DOHH2 (cell line): Measurements from ENCODE around the gene CAPN7.
A peak's percentile ranks its signal among the peaks of the same experiment; 100 is the strongest.

Experiments
- H3F3A ChIP-seq: fragments of 200-600 bp; sonication (generic), shearing (Covaris generic); 2 replicates; pipeline ENCODE4 v1.6.0; 2016; ENCODE audit warnings: antibody characterized with exemption, mild to moderate bottlenecking; ENCODE audit not compliant: control insufficient read depth, insufficient read depth
- H3K27ac ChIP-seq: fragments of 200-600 bp; sonication (generic); 2 replicates; pipeline ENCODE4 v1.5.1; 2014; ENCODE audit warnings: low read depth, mild to moderate bottlenecking, low read length, moderate library complexity
- H3K27me3 ChIP-seq: fragments of 200-600 bp; sonication (generic); 2 replicates; pipeline ENCODE4 v1.6.1; 2014; ENCODE audit warnings: mild to moderate bottlenecking, low read length, mixed read lengths; ENCODE audit not compliant: control insufficient read depth
- H3K36me3 ChIP-seq: fragments of 200-600 bp; sonication (generic); 2 replicates; pipeline ENCODE4 v1.6.1; 2014; ENCODE audit warnings: mild to moderate bottlenecking, low read length, moderate library complexity, mixed read lengths; ENCODE audit not compliant: control insufficient read depth
- H3K4me1 ChIP-seq: fragments of 200-600 bp; sonication (generic); 2 replicates; pipeline ENCODE4 v1.6.1; 2014; ENCODE audit warnings: mild to moderate bottlenecking, low read length, mixed read lengths; ENCODE audit not compliant: control insufficient read depth
- H3K4me2 ChIP-seq: fragments of 200-600 bp; sonication (generic); 2 replicates; pipeline ENCODE4 v1.6.0; 2014; ENCODE audit warnings: mild to moderate bottlenecking, low read length, moderate library complexity
- H3K4me3 ChIP-seq: fragments of 200-600 bp; sonication (generic); 2 replicates; pipeline ENCODE4 v1.5.1; 2014; ENCODE audit warnings: mild to moderate bottlenecking, low read length, mixed read lengths
- H3K79me2 ChIP-seq: fragments of 200-600 bp; sonication (generic); 2 replicates; pipeline ENCODE4 v1.6.1; 2014; ENCODE audit warnings: mild to moderate bottlenecking, low read length, mixed read lengths; ENCODE audit not compliant: control insufficient read depth
- H3K9me2 ChIP-seq: fragments of 200-600 bp; sonication (generic); replicated peaks from 2 replicates; pipeline ENCODE4 v1.6.1; 2014; ENCODE audit warnings: mild to moderate bottlenecking, low read length, mixed read lengths; ENCODE audit not compliant: control insufficient read depth
- H3K9me3 ChIP-seq: fragments of 200-600 bp; sonication (generic); 2 replicates; pipeline ENCODE4 v1.6.1; 2014; ENCODE audit warnings: antibody characterized with exemption, low read length, mixed read lengths; ENCODE audit not compliant: control insufficient read depth, insufficient read depth
- H4K20me1 ChIP-seq: fragments of 200-600 bp; sonication (generic); 2 replicates; pipeline ENCODE4 v1.6.0; 2014; ENCODE audit warnings: low read depth, mild to moderate bottlenecking, antibody characterized with exemption, low read length, moderate library complexity; ENCODE audit not compliant: control insufficient read depth, insufficient read depth
- EZH2phosphoT487 ChIP-seq: fragments of 200-600 bp; sonication (generic); IDR thresholded peaks from 2 replicates; pipeline ENCODE4 v1.6.1; 2017; ENCODE audit warnings: borderline replicate concordance, mild to moderate bottlenecking, antibody characterized with exemption, low read length, moderate library complexity, mixed read lengths
- TF ChIP-seq, protein P1 (sequence below): fragments of 200-600 bp; sonication (generic); IDR thresholded peaks from one replicate; pipeline ENCODE4 v1.5.1; 2014; ENCODE audit warnings: antibody characterized with exemption, mild to moderate bottlenecking, low read depth, low read length; ENCODE audit not compliant: poor library complexity, severe bottlenecking

The CAPN7 gene

DNA sequence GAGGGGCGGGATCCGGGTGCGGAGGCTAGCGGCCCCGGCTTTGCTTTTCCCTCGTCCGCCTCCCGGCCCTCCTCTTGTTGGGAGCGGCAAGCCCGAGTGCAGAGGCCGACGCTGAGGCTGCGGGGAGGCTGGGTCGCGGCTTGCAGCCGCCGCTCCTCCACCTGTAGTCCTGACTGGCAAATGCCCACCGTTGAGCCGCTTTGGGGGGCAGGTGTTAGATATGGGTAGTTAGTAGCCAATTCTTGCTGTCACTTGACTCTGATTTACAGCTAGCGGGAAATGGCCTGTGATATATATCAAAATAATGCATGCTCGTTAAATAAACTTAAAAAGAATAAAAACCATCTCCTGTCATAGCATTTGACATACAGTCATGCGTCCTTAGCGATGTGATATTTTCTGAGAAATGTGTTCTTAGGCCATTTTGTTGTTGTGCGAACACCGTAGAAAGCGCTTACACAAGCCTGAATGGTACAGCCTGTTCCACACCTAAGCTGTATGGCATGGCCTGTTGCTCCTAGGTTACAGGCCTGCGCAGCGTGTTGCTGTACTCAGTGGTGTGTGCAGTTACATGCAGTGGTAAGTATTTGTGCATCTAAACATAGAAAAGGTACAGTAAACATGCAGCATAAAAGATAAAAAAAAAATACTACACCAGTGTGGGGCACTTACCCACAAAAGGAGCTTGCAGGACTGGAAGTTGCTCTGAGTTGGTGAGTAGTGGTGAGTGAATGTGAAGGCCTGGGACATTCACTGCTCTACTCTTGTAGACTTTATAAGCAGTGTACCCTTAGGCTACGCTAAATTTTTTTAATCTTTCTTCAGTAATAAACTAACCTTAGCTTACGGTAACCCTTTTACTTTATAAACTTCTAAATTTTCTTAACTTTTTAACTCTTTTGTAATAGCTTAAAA lies 873 bp downstream of the CAPN7 start:
- peaks cover 45% of the 10 kb centered on the region for H3K36me3 ChIP-seq
- H3K4me1 ChIP-seq: peaks cover 51% of the 10 kb centered on the region
- H3K27me3 ChIP-seq: no peaks in the 10 kb centered on the region
- 0 out of 2 replicates have a peak, but pooled peaks cover 4% of the 10 kb centered on the region for H4K20me1 ChIP-seq
- H3K4me2 ChIP-seq: peak overlapping the region; percentile 89
- peaks cover 14% of the 10 kb centered on the region for H3F3A ChIP-seq
- H3K4me3 ChIP-seq: peak overlapping the region; percentile 91
- TF ChIP-seq, protein P1, sequence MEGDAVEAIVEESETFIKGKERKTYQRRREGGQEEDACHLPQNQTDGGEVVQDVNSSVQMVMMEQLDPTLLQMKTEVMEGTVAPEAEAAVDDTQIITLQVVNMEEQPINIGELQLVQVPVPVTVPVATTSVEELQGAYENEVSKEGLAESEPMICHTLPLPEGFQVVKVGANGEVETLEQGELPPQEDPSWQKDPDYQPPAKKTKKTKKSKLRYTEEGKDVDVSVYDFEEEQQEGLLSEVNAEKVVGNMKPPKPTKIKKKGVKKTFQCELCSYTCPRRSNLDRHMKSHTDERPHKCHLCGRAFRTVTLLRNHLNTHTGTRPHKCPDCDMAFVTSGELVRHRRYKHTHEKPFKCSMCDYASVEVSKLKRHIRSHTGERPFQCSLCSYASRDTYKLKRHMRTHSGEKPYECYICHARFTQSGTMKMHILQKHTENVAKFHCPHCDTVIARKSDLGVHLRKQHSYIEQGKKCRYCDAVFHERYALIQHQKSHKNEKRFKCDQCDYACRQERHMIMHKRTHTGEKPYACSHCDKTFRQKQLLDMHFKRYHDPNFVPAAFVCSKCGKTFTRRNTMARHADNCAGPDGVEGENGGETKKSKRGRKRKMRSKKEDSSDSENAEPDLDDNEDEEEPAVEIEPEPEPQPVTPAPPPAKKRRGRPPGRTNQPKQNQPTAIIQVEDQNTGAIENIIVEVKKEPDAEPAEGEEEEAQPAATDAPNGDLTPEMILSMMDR: no peak
- no peak for TF ChIP-seq EZH2phosphoT487
- H3K79me2 ChIP-seq: peaks cover 56% of the 10 kb centered on the region
- no peaks in the 10 kb centered on the region for H3K9me3 ChIP-seq
- peak overlapping the region; percentile 55 for H3K27ac ChIP-seq
- H3K9me2 ChIP-seq: no peaks in the 10 kb centered on the region

DNA sequence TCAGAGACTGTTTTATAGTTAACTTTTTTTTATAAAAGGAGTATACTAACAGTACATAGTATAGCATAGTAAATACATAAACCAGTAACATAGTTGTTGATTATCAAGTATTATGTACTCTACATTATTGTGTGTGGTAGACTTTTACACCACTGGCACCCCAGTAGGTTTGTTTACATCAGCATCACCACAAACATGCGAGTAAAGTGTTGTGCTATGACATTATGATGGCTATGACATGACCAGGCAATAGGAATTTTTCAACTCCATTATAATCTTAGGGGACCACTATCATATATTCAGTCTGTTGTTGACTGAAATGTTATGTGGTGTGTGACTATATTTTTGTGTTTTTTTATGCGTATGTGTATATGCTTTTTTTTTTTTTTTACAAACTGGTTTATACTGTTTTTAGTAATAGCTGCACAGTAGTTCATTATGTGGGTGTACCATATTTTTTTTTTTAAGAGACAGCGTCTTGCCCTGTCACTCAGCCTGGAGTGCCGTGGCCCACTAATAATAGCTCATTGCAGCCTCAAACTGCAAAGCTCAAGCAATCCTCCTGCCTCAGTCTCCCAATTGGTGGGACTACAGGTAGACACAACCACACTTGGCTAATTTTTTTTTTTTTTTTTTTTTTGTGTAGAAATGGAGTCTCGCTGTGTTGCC lies 1.9 kb downstream of the CAPN7 start:
- peaks cover 20% of the 10 kb centered on the region for H3F3A ChIP-seq
- H3K4me3 ChIP-seq: peak overlapping the region; percentile 91
- peak overlapping the region; percentile 89 for H3K4me2 ChIP-seq
- H3K27ac ChIP-seq: 0 out of 2 replicates have a peak overlapping the region, but pooled peaks have one; percentile 55
- no peaks in the 10 kb centered on the region for H3K9me3 ChIP-seq
- no peaks in the 10 kb centered on the region for H3K27me3 ChIP-seq
- H3K79me2 ChIP-seq: peaks cover 62% of the 10 kb centered on the region
- peaks cover 49% of the 10 kb centered on the region for H3K4me1 ChIP-seq
- 0 out of 2 replicates have a peak, but pooled peaks cover 4% of the 10 kb centered on the region for H4K20me1 ChIP-seq
- H3K36me3 ChIP-seq: peaks cover 55% of the 10 kb centered on the region
- no peak for TF ChIP-seq EZH2phosphoT487
- TF ChIP-seq, protein P1: no peak
- no peaks in the 10 kb centered on the region for H3K9me2 ChIP-seq

DNA sequence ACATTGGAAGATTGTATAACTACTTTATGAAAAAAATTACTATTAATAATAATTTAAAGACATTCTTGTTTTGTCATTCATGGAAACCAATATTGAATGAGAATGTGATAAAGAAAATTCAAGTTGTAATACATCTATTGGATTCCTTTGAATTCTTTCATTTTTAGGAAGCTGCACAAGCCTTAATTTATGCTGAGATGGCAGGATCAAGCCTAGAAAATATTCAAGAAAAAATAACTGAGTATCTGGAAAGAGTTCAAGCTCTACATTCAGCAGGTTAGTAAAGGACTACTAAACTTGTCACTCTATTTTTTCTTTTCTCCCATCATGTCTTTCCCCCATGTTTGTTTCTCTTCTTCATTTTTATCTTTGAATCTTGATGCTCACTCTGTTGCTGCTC lies 5.9 kb downstream of the CAPN7 start:
- peaks cover 73% of the 10 kb centered on the region for H3K79me2 ChIP-seq
- H4K20me1 ChIP-seq: 0 out of 2 replicates have a peak, but pooled peaks cover 4% of the 10 kb centered on the region
- no peaks in the 10 kb centered on the region for H3K9me3 ChIP-seq

More for the DNA sequence above, 5.9 kb downstream of the CAPN7 start:
- H3F3A ChIP-seq: peaks cover 27% of the 10 kb centered on the region
- no peaks in the 10 kb centered on the region for H3K9me2 ChIP-seq
- H3K4me1 ChIP-seq: peaks cover 50% of the 10 kb centered on the region
- H3K27me3 ChIP-seq: no peaks in the 10 kb centered on the region
- no peak overlapping the region for H3K4me2 ChIP-seq
- H3K36me3 ChIP-seq: peaks cover 81% of the 10 kb centered on the region
- TF ChIP-seq, protein P1: no peak
- TF ChIP-seq EZH2phosphoT487: no peak
- no peak overlapping the region for H3K4me3 ChIP-seq
- no peak overlapping the region for H3K27ac ChIP-seq
